ENCODE measurements around the gene CLEC7A.

The CLEC7A gene

DNA sequence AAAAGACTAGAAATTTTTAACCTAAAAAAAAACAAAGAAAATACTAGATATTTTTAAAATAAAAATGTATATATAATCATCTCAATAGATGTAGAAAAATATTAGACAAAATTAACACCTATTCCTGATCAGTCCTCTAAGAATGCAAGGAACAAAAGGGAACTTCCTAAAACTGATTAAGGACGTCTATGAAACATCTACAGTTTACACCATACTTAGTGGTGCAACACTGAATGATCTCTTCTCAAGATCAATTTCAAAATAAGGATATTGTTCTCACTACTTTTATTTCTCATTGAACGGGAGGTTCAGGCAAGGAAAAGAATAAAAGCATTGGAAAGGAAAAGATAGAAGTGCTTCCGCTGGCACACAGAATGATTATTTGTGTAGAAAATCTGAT, 26.0 kb upstream of the CLEC7A start:
- Mint-ChIP-seq H3K36me3 (ENCODE audit: low read depth) (no peaks in the 10 kb centered on the region), H3K9me3 (no peaks in the 10 kb centered on the region), H3K27me3 (peaks cover 24% of the 10 kb centered on the region), H3K4me1 (ENCODE audit: low read depth) (peaks cover 13% of the 10 kb centered on the region), H3K4me3 (no peak overlapping the region), H3K27ac (no peak overlapping the region)

DNA sequence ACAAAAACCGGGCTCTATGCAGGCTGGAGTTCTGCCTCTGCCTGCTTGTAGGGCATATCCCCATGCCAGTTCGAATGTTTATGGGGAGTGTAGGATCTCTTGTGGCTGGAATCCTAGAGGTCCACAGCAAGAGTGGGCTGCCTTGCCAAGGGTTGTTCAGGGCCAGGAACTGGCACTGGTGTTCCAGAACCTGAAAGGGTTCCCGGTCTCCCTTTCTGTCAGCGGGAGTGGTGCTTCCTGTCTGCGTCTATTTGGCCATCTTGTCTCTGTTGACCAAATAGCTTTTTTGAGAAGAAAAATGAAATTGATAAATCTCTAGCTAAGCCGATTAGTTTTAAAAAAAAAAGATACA, 24.1 kb upstream of the CLEC7A start:
- Mint-ChIP-seq H3K9me3 (no peaks in the 10 kb centered on the region), H3K4me1 (ENCODE audit: low read depth) (peaks cover 13% of the 10 kb centered on the region), H3K27ac (no peak overlapping the region), H3K4me3 (peak overlapping the region; percentile 89), H3K27me3 (peaks cover 24% of the 10 kb centered on the region), H3K36me3 (ENCODE audit: low read depth) (no peaks in the 10 kb centered on the region)

DNA sequence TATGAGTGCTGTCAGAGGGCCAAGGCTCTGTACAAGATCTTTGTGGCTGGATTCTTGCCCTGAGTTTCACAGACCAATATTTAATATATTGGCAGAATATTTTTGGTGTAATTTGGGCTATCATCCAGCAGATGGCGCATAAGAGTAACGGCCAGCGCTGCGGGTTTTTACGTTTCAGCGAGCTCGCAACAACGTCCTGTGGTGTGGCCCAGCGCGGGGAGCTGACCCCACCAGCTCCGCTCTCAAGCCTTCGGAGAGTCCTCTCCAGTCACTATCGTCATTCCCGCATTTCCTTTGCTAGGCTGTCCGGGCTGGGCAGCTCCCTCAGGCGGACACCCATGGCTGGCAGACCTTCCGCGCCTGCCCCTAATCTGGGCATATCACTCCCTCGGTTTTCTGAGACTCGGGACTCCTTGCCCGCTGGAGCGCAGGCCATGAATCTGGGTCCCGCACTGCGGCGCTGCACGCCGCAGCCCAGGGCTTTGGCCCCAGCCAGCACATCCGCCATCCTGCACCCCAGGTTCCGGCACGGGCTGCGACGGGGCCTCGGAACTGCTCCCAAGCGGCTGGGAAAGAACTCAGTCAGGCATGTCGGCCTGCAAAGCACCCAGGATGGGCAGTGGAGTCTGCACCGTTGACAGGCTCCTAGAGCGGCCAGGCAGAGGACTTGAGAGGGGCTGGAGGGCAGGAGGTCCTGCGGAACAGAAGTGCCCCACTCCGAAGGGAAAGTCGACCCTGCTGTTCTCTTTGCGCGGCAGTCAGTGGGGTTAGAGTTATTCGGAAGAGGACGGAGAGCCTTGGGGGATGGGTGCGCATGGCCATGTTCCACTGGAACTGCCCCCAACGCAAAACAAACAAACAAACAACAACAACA, 23.5 kb upstream of the CLEC7A start:
- no peaks in the 10 kb centered on the region for H3K36me3 Mint-ChIP-seq (ENCODE audit: low read depth)
- H3K4me1 Mint-ChIP-seq (ENCODE audit: low read depth), result peaks cover 13% of the 10 kb centered on the region
- H3K27ac Mint-ChIP-seq, result peak overlapping the region; percentile 68
- H3K27me3 Mint-ChIP-seq, result peaks cover 24% of the 10 kb centered on the region
- peak overlapping the region; percentile 89 for H3K4me3 Mint-ChIP-seq
- no peaks in the 10 kb centered on the region for H3K9me3 Mint-ChIP-seq

DNA sequence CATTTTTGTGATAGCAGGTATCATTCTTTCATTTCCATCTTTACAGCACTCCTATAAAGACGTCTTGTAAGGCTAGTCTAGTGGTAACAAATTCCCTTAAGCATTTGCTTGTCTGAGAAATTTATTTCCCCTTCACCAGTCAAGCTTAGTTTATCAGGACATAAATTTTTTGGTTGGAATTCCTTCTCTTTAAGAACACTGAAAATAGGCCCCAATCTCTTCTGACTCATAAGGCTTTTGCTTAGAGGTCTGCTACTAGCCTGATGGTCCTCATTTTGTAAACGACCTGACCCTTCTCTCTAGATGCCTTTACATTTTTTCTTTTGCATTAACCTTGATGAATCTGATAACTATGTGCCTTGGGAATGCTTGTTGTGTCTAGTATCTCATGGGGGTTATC, 21.6 kb upstream of the CLEC7A start:
- peaks cover 20% of the 10 kb centered on the region for H3K27me3 Mint-ChIP-seq
- H3K9me3 Mint-ChIP-seq, result no peaks in the 10 kb centered on the region
- peaks cover 20% of the 10 kb centered on the region for H3K4me1 Mint-ChIP-seq (ENCODE audit: low read depth)
- H3K4me3 Mint-ChIP-seq, result no peak overlapping the region
- H3K36me3 Mint-ChIP-seq (ENCODE audit: low read depth), result no peaks in the 10 kb centered on the region
- H3K27ac Mint-ChIP-seq, result no peak overlapping the region

DNA sequence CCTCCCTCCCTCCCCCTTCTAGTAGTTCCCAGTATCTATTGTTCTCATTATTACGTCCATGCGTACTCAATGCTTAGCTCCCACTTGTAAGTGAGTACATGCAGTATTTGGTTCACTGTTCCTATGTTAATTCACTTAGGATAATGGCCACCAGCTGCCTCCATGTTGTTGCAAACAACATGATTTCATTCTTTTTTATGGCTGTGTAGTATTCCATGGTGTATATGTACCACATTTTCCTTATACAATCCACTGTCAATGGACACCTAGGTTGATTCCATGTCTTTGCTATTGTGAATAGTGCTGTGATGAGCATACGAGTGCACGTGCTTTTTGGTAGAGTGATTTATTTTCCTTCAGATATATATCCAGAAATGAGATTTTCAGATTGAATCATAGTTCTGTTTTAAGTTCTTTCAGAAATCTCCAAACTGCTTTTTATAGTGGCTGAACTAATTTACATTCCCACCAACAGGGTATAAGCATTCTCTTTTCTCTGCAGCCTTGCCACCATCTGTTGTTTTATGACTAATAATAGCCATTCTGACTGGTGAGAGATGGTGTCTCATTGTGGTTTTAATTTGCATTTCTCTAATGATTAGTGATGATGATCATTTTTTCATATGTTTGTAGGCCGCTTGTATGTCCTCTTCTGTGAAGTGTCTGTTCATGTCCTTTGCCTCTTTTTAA, 17.9 kb upstream of the CLEC7A start:
- Mint-ChIP-seq H3K9me3 (no peaks in the 10 kb centered on the region), H3K36me3 (ENCODE audit: low read depth) (no peaks in the 10 kb centered on the region), H3K27me3 (peaks cover 14% of the 10 kb centered on the region), H3K4me3 (no peak overlapping the region), H3K27ac (no peak overlapping the region), H3K4me1 (ENCODE audit: low read depth) (peaks cover 8% of the 10 kb centered on the region)

DNA sequence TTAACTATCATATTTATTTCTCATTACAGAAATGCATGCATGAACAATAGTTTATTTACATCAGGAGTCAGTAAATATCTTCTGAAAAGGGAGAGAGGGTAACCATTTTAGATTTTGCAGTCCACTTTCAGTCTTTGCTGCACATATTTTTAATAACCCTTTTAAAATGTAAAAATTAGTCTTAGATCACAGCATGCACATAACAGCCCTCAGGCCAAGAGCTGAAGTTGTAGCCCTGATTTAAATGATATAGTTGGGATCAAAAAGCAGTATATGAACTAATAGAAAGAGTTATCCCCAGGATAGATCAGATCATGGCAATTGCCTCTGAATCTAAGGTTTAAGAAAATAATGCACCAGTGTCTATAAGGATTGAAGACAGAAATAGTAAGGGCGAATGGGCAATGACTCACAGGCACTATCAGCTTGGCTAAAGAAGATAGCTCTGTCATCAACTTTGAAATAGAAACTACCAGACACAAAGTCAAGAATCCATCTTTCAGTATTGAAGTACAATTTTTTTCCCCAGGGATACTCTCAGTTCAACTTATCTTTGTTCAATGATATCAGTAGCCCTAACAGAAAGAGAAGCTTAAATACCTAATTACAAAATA, 13.1 kb upstream of the CLEC7A start:
- H3K4me3 Mint-ChIP-seq, result no peak overlapping the region
- no peaks in the 10 kb centered on the region for H3K9me3 Mint-ChIP-seq
- H3K4me1 Mint-ChIP-seq (ENCODE audit: low read depth), result peaks cover 5% of the 10 kb centered on the region
- H3K36me3 Mint-ChIP-seq (ENCODE audit: low read depth), result no peaks in the 10 kb centered on the region
- no peak overlapping the region for H3K27ac Mint-ChIP-seq
- peaks cover 16% of the 10 kb centered on the region for H3K27me3 Mint-ChIP-seq

DNA sequence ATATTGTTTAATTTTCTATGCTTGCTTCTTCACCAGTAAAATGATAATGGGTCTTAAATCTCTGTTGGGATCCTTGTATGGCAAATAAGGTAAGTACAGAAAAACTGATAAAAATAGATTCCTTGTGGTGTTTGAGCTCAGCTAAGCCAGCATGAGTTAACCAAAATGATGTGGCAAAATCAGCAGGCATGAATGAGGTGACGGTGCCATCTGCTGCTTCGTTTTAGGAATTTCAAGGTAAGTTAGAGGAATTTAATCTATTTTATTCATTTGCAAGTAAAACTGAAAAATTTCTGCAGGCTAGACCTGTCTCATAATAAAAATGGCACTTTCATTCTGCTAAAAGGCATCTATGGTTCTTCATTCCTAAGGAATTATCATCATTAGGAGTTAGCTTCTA, 10.0 kb upstream of the CLEC7A start:
- Mint-ChIP-seq H3K27me3 (peaks cover 25% of the 10 kb centered on the region), H3K27ac (no peak overlapping the region), H3K4me1 (ENCODE audit: low read depth) (no peaks in the 10 kb centered on the region), H3K4me3 (no peak overlapping the region), H3K36me3 (ENCODE audit: low read depth) (no peaks in the 10 kb centered on the region), H3K9me3 (no peaks in the 10 kb centered on the region)

DNA sequence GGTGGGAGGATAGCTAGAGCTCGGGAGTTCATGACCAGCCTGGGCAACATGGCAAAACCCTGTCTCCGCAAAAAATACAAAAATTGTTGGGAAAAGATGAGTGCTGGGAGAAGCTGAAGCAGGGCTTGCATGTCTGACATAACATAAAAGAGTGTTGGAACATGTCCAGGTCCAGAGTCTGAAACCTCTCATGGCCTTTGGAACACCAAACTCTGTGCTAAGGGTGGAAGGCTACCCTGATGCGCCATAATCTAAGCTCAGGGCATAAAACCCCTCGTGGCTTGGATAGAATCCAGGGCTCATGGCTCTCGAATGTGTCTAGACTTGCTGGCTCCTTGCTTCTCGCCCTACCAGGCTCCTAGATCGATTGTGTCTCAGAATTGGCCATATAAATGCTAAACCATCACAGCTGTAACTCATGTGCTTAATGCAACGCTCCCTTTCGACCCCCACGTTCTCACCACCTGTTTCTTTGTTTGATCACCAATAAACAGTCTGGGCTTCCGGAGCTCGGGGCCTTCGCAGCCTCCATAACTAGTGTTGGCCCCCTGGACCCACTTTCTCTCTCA, 6.7 kb upstream of the CLEC7A start:
- no peaks in the 10 kb centered on the region for H3K9me3 Mint-ChIP-seq
- no peak overlapping the region for H3K27ac Mint-ChIP-seq
- peaks cover 13% of the 10 kb centered on the region for H3K27me3 Mint-ChIP-seq
- no peaks in the 10 kb centered on the region for H3K36me3 Mint-ChIP-seq (ENCODE audit: low read depth)
- no peak overlapping the region for H3K4me3 Mint-ChIP-seq
- H3K4me1 Mint-ChIP-seq (ENCODE audit: low read depth), result no peaks in the 10 kb centered on the region

DNA sequence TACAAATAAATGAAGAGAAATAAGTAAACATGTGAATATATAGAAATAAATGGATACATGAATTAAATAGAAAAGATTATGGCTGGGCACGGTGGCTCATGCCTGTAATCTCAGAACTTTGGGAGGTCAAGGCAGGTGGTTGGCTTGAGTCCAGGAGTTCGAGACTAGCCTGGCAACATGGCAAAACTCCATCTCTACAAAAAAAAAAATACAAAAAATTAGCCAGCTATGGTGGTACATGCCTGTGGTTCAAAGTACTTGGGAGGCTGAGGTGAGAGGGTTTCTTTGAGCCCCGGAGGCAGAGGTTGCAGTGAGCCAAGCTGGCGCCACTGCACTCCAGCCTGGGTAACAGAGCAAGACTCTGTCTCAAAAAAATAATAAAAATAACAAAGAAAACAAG, 5.1 kb upstream of the CLEC7A start:
- H3K27me3 Mint-ChIP-seq, result peaks cover 17% of the 10 kb centered on the region
- no peak overlapping the region for H3K27ac Mint-ChIP-seq
- no peaks in the 10 kb centered on the region for H3K36me3 Mint-ChIP-seq (ENCODE audit: low read depth)
- peaks cover 11% of the 10 kb centered on the region for H3K4me1 Mint-ChIP-seq (ENCODE audit: low read depth)
- H3K4me3 Mint-ChIP-seq, result no peak overlapping the region
- no peaks in the 10 kb centered on the region for H3K9me3 Mint-ChIP-seq

DNA sequence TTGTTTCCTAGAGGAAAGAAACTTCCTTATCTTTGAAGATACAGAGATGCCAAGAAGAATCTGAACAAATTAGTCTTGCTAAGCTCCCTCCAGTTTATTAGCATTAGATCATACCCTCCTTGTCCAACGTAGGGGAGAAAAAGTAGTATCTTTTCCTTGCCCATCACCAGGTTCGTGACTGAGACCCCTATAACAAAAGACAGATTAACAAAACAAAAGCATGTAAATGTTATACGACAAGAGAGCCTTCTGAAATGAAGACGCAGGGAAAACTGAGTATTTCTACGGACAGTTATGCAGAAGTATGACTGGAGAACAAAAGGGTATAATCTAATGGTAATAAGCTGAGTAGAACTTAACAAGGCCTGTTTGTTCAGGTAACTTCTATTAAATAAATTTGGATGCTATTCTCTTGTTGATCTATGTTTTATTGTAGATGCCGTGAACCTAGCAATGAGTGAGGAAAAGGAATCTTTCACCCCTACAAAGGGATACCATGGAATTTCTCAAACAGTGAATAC, 2.9 kb upstream of the CLEC7A start:
- Mint-ChIP-seq H3K9me3 (no peaks in the 10 kb centered on the region), H3K36me3 (ENCODE audit: low read depth) (no peaks in the 10 kb centered on the region), H3K27me3 (peaks cover 30% of the 10 kb centered on the region), H3K4me3 (no peak overlapping the region), H3K4me1 (ENCODE audit: low read depth) (peaks cover 23% of the 10 kb centered on the region), H3K27ac (no peak overlapping the region)

DNA sequence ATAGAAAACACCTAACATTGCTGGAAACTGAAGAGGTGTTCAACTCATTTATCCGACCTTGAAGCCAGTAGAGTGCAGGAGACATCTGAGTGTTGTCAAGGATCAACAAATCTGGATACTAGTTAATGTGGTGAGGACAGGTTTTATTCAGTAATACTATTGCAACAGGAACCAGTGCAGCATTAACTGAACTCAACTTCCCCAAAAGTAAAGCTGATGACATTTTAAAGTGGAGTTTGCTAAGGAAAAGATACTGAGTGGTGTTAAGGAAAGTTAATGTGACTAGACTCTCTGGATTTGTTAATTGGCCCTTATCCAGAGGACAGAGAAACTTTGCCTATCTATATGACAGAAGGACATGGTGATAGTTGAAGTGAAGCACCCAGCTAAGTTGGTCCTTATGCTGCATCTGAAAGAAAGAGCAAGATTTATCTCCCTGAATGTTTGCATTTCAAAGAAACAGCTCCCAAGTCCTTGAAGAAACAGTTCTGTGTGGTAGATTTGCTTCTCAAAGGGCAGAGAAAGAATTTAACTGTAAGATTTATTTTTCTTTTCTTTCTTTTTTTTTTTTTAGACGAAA, 1.2 kb upstream of the CLEC7A start:
- H3K27ac Mint-ChIP-seq, result peak overlapping the region; percentile 14
- H3K36me3 Mint-ChIP-seq (ENCODE audit: low read depth), result no peaks in the 10 kb centered on the region
- no peak overlapping the region for H3K4me3 Mint-ChIP-seq
- H3K4me1 Mint-ChIP-seq (ENCODE audit: low read depth), result peaks cover 23% of the 10 kb centered on the region
- H3K27me3 Mint-ChIP-seq, result peaks cover 29% of the 10 kb centered on the region
- no peaks in the 10 kb centered on the region for H3K9me3 Mint-ChIP-seq

DNA sequence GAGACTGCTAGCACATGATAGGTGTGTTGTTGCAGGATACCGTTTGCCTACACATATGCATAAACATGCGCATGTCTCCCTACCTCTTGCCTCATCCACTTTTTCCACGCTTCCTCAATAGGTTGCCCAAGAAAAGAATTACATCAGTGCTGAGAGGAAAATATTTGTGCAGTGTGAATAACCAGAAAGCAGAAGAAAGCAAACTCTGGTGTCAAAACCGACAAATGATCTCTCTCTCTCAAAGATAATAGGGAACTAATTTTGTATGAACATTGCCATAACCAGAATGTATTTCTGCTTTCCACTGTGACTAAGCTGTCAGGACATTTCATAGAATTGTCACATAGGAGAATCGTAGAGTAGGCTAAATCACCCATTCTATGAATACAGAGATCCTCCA, 1.3 kb downstream of the CLEC7A start:
- peaks cover 23% of the 10 kb centered on the region for H3K4me1 Mint-ChIP-seq (ENCODE audit: low read depth)
- peaks cover 28% of the 10 kb centered on the region for H3K27me3 Mint-ChIP-seq
- no peak overlapping the region for H3K4me3 Mint-ChIP-seq
- H3K36me3 Mint-ChIP-seq (ENCODE audit: low read depth), result no peaks in the 10 kb centered on the region
- no peaks in the 10 kb centered on the region for H3K9me3 Mint-ChIP-seq
- H3K27ac Mint-ChIP-seq, result no peak overlapping the region

DNA sequence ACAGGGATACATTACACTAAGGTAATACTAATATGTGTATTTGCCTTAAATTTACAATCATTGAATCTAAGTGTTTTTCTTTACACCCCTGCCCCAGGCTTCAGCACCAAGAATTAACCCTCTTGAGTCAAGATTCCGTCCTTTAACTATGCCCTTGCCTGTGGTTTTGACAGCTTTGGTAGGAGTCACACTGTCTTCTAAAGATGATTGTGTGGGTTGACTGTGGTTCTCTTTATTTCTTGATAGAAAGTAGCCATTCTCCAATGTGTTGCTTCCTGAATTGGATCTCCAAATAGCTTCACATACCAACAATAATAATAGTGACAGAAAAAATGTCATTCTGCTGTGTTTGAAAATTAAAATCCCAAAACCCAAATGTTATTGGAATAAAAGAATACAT, 3.6 kb downstream of the CLEC7A start:
- Mint-ChIP-seq H3K27me3 (peaks cover 24% of the 10 kb centered on the region), H3K9me3 (no peaks in the 10 kb centered on the region), H3K4me1 (ENCODE audit: low read depth) (peaks cover 23% of the 10 kb centered on the region), H3K4me3 (no peak overlapping the region), H3K27ac (no peak overlapping the region), H3K36me3 (ENCODE audit: low read depth) (no peaks in the 10 kb centered on the region)

DNA sequence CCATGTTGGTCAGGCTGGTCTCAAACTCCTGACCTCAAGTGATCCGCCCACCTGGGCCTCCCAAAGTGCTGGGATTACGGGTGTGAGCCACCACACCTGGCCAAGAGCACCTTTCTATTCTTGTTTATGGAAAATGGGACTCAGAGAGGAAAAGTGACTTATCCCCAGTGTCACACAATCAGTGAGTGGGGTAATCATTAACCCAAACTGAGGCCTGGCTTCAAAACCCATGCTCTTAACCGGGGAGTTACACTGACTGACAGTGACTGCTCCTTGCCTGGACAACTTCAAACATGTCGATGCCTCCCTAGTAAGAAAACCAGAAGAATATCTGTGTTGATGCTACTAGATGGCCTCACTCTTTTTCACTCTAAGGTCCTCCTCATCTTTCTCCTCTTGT, 7.3 kb downstream of the CLEC7A start:
- Mint-ChIP-seq H3K36me3 (ENCODE audit: low read depth) (no peaks in the 10 kb centered on the region), H3K4me3 (no peak overlapping the region), H3K27me3 (peaks cover 7% of the 10 kb centered on the region), H3K9me3 (no peaks in the 10 kb centered on the region), H3K27ac (no peak overlapping the region), H3K4me1 (ENCODE audit: low read depth) (no peaks in the 10 kb centered on the region)

DNA sequence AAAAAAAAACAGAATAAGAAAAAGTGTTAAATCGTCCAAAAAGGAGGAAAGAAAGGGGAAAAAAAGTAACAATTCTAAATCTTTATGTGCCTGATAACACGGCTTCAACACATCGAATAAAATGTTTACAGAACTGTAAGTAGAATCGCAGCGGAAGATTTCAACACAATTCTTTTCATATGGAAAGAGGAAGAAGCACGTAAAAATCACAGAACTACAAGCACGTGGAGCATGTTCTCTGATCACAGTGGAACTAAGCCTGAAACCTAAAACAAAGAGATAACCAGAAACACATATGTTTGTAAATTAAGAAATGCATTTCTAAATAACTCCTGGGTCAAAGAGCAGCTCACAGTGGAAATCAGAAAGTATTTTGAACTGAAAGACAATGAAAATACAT, 8.7 kb downstream of the CLEC7A start:
- no peak overlapping the region for H3K27ac Mint-ChIP-seq
- no peak overlapping the region for H3K4me3 Mint-ChIP-seq
- H3K9me3 Mint-ChIP-seq, result no peaks in the 10 kb centered on the region
- no peaks in the 10 kb centered on the region for H3K36me3 Mint-ChIP-seq (ENCODE audit: low read depth)
- peaks cover 4% of the 10 kb centered on the region for H3K27me3 Mint-ChIP-seq
- H3K4me1 Mint-ChIP-seq (ENCODE audit: low read depth), result no peaks in the 10 kb centered on the region
